Thymus (tissue), 11 donors: ENCODE results near the gene PLPP3. TPM values are rescaled to one million over a fixed set of nuclear protein-coding genes. Genes with fewer than 3 reads are reported as not detected.

Experiments used
- DNase-seq, 9 donors: peaks; one replicate each; pipeline ENCODE4 v3.0.0-alpha.2; 2013; ENCODE audit warnings: low spot score in 9 of 9, low read depth in 6 of 9, missing footprints in 1 of 9
- H3K27ac ChIP-seq, 2 donors: one replicate each; pipeline ENCODE4 v1.5.1; 2013; ENCODE audit warnings: control low read depth in 1 of 2, low read depth in 1 of 2, low read length in 1 of 2, mild to moderate bottlenecking in 1 of 2, moderate library complexity in 1 of 2
- H3K27me3 ChIP-seq, 2 donors: one replicate each; pipeline ENCODE4 v1.5.1; 2013; ENCODE audit warnings: low read length in 1 of 2; ENCODE audit not compliant: control insufficient read depth in 2 of 2, insufficient read depth in 1 of 2
- H3K36me3 ChIP-seq, 2 donors: one replicate each; pipeline ENCODE4 v1.5.1; 2013; ENCODE audit warnings: low read length in 1 of 2, mild to moderate bottlenecking in 1 of 2, moderate library complexity in 1 of 2; ENCODE audit not compliant: control insufficient read depth in 2 of 2, insufficient read depth in 2 of 2
- H3K4me1 ChIP-seq, 2 donors: one replicate each; pipeline ENCODE4 v1.5.1; 2013; ENCODE audit warnings: low read length in 2 of 2; ENCODE audit not compliant: control insufficient read depth in 2 of 2, insufficient read depth in 2 of 2
- H3K4me3 ChIP-seq, 2 donors: one replicate each; pipeline ENCODE4 v1.5.1; 2013; ENCODE audit warnings: low read length in 2 of 2, control low read depth in 1 of 2, mild to moderate bottlenecking in 1 of 2
- H3K9me3 ChIP-seq, 2 donors: one replicate each; pipeline ENCODE4 v1.5.1; 2013; ENCODE audit warnings: low read length in 1 of 2, mild to moderate bottlenecking in 1 of 2; ENCODE audit not compliant: control insufficient read depth in 2 of 2, insufficient read depth in 1 of 2
- WGBS: extraction: QIAGEN DNeasy Blood & Tissue Kit; methylation state at CpG from one replicate; pipeline ENCODE4 v1.1.7; 2013; 5-methylcytosine and 5-hydroxymethylcytosine counted together
- polyA plus RNA-seq: library from polyadenylated mRNA; stranded (reverse); fragments of 200-250 nt; gene quantifications from one replicate; pipeline ENCODE4 v1.2.3, GENCODE V29; 2013
- total RNA-seq: library from RNA; stranded (reverse); fragments of 120-200 nt; gene quantifications from one replicate; pipeline ENCODE4 v1.2.4, GENCODE V29; 2013
- donor health status: healthy.

PLPP3 gene
- total and polyA plus RNA-seq, 2 donors: 30.8 to 31.3 TPM

DNA sequence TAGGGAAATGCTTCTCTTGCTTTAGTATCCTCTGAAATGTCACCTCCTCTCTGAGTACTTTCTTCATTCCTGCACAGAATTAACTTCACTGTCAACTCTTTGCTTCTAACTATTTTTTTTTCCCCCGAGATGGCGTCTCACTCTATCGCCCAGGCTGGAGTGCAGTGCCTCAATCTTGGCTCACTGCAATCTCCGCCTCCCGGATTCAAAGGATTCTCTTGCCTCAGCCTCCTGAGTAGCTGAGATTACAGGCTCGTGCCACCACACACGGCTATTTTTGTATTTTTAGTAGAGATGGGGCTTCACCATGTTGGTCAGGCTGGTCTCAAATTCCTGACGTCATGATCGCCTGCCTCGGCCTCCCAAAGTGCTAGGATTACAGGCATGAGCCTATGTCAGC lies 1.4 kb upstream of the PLPP3 start:
- peaks cover 0 to 4% of the 10 kb centered on the region in 2 donors for H3K27me3 ChIP-seq
- no peaks in the 10 kb centered on the region for H3K36me3 ChIP-seq
- WGBS: 96% methylated on average over 10 of the region's 10 CpGs
- no peaks in the 10 kb centered on the region for H3K9me3 ChIP-seq
- peak overlapping the region in 1 of 2 donors; percentile 26 for H3K27ac ChIP-seq
- H3K4me1 ChIP-seq: peaks cover 6 to 19% of the 10 kb centered on the region in 2 donors
- no peak overlapping the region for H3K4me3 ChIP-seq
- DNase-seq: no peak

- Histone ChIP-seq H3K9me3 (no peaks in the 10 kb centered on the region), H3K4me3 (peak overlapping the region; percentile 79 to 91), H3K4me1 (peaks cover 6 to 19% of the 10 kb centered on the region in 2 donors), H3K27ac (peak overlapping the region; percentile 44 to 85), H3K36me3 (no peaks in the 10 kb centered on the region), H3K27me3 (peaks cover 0 to 4% of the 10 kb centered on the region in 2 donors)
- peak in 6 of 9 donors; percentile 32 to 70 (median 43) for DNase-seq
- 2% methylated on average over 64 of the region's 64 CpGs for WGBS
Observed at GRCh38 chr1:56578138-56578962, 1.0 kb downstream of the PLPP3 start.

- H3K27ac ChIP-seq: peak overlapping the region in 1 of 2 donors; percentile 62
- no peaks in the 10 kb centered on the region for H3K9me3 ChIP-seq
- DNase-seq: peak in 1 of 9 donors; percentile 10
- 62% methylated on average over 12 of the region's 12 CpGs for WGBS
- no peaks in the 10 kb centered on the region for H3K36me3 ChIP-seq
- peak overlapping the region; percentile 79 to 91 for H3K4me3 ChIP-seq
- H3K27me3 ChIP-seq: peaks cover 0 to 4% of the 10 kb centered on the region in 2 donors
- H3K4me1 ChIP-seq: peaks cover 6 to 19% of the 10 kb centered on the region in 2 donors
Observed at GRCh38 chr1:56577406-56578137, 1.8 kb downstream of the PLPP3 start.

DNA sequence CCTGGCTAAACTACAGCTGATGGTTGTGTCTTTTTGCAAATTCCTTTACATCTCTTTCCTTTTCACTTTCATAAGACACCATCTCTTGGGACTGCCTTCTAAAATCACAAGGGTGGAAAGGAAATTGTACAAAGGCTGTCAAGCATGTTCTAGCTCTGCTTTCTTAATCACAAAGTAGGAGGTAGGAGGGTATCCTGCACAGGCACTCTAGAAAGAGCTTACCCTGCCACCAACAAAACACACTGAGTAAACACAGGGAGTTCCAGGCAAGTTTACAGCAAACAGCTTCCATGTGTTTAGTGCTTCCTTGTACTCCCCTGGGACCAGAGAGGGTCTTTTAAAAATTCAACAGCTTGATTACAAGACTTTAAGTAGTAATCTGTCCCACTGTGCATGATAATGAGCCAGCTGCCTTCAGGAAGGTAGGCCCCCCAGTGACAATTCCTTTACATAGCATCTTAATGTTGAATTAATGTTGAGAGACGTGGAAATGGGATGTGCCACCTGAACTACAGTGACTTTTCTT lies 2.4 kb downstream of the PLPP3 start:
- peak overlapping the region; percentile 31 to 62 for H3K27ac ChIP-seq
- peak in 7 of 9 donors; percentile 37 to 73 (median 42) for DNase-seq
- H3K4me1 ChIP-seq: peaks cover 6 to 19% of the 10 kb centered on the region in 2 donors
- 0% methylated on average over 1 of the region's 1 CpG for WGBS
- H3K27me3 ChIP-seq: peaks cover 0 to 4% of the 10 kb centered on the region in 2 donors
- no peaks in the 10 kb centered on the region for H3K9me3 ChIP-seq
- peak overlapping the region; percentile 79 to 91 for H3K4me3 ChIP-seq
- H3K36me3 ChIP-seq: no peaks in the 10 kb centered on the region

- H3K4me1 ChIP-seq: peaks cover 6 to 19% of the 10 kb centered on the region in 2 donors
- no peak for DNase-seq
- H3K9me3 ChIP-seq: no peaks in the 10 kb centered on the region
- H3K27ac ChIP-seq: no peak overlapping the region
- no peaks in the 10 kb centered on the region for H3K36me3 ChIP-seq
- H3K27me3 ChIP-seq: peaks cover 0 to 4% of the 10 kb centered on the region in 2 donors
- WGBS: 40% methylated on average over 3 of the region's 3 CpGs
- no peak overlapping the region for H3K4me3 ChIP-seq
Observed at GRCh38 chr1:56575865-56576264, 3.5 kb downstream of the PLPP3 start.

- Histone ChIP-seq H3K27ac (no peak overlapping the region), H3K9me3 (no peaks in the 10 kb centered on the region), H3K4me1 (peaks cover 6 to 14% of the 10 kb centered on the region in 2 donors), H3K36me3 (no peaks in the 10 kb centered on the region), H3K27me3 (peaks cover 0 to 4% of the 10 kb centered on the region in 2 donors), H3K4me3 (no peak overlapping the region)
- 91% methylated on average over 4 of the region's 4 CpGs for WGBS
- no peak for DNase-seq
Observed at GRCh38 chr1:56574794-56575193, 4.6 kb downstream of the PLPP3 start.

DNA sequence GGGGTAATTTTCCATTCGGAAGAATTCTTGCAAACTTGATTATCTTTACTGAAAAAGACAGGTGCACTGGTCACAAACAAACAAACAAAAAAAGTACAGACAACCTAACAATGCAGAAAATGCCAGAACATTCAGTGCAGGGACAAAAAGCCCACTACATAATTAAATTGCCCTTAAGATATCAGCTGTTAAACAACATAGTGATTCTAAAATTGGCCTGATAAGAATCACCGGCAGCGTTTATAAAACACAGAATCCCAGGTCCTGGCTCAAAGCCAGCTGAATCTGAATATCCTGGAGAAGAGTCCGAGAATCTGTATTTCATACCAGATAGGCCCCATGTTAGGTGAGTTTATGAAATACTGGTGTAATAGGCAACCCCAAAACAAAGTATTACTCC lies 6.1 kb downstream of the PLPP3 start:
- Histone ChIP-seq H3K27ac (no peak overlapping the region), H3K27me3 (peaks cover 0 to 4% of the 10 kb centered on the region in 2 donors), H3K4me1 (peaks cover 6 to 18% of the 10 kb centered on the region in 2 donors), H3K36me3 (no peaks in the 10 kb centered on the region), H3K4me3 (no peak overlapping the region), H3K9me3 (no peaks in the 10 kb centered on the region)
- no peak for DNase-seq
- WGBS: 92% methylated on average over 4 of the region's 4 CpGs

DNA sequence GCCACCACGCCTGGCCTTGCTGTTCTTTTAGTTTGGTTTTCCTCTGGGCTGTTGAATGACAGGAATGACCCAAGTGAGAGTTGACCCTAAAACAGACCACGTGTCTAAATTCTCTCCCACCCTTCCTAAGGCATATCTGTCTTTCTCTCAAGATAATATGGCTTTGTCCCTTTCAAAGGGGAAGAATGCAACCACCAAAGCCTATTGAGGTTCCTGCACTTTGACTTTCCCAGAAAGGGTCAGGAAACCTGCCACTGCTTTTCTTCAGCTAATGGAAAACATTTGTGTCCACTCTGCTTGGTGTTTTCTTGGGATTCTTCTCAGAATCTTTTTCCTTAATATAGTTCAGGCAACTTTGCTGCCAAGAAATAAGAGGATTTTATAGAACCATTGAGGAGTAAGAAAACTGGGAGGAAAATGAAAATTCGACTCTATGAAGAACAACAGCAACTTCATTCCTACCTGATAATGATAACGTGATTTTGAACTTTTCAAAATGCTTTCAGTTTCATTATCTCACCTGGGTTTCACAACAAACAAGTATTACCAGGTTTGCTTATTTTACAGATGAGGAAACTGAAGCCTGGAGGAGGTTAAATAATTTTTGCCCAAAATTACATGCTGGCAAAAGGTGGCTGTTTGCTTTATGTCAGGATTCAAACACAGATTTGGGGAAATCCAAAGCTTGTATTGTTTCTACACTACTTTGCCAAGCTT lies 6.9 kb downstream of the PLPP3 start:
- WGBS: 87% methylated on average over 4 of the region's 4 CpGs
- peaks cover 6 to 10% of the 10 kb centered on the region in 2 donors for H3K4me1 ChIP-seq
- H3K27me3 ChIP-seq: no peaks in the 10 kb centered on the region
- peak in 1 of 9 donors; percentile 29 for DNase-seq
- H3K27ac ChIP-seq: peak overlapping the region; percentile 1 to 42
- no peaks in the 10 kb centered on the region for H3K36me3 ChIP-seq
- H3K9me3 ChIP-seq: no peaks in the 10 kb centered on the region
- no peak overlapping the region for H3K4me3 ChIP-seq
